ENCODE measurements around the gene SNRNP40.
"Not testable (repeated sequence)": the region's sequence is repeated elsewhere in the genome, so short reads cannot be mapped to it uniquely, and the experiment has no call there.

The SNRNP40 gene

GRCh38 chr1:31273619-31274018 is 23.0 kb downstream of the SNRNP40 start:
- DNase-seq, result no peak

DNA sequence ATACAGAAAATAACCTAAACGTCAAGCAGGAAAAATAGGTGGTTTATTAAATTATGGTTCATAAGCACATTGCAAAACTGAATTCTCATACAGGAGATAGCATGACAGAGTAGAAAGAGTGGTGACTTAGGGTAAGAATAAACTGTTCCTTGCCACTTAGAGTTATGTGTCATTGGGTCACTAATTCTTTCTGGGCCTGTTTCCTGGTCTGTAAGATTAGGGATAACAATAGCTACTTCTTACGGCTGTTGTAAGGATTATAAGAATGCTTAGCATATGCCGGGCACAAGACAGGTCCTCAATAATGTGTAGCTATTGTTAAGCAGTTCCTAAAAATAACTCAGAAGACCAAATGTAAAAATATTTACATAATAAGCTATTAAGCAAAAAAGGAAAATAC is 24.2 kb downstream of the SNRNP40 start:
- DNase-seq, result no peak

DNA sequence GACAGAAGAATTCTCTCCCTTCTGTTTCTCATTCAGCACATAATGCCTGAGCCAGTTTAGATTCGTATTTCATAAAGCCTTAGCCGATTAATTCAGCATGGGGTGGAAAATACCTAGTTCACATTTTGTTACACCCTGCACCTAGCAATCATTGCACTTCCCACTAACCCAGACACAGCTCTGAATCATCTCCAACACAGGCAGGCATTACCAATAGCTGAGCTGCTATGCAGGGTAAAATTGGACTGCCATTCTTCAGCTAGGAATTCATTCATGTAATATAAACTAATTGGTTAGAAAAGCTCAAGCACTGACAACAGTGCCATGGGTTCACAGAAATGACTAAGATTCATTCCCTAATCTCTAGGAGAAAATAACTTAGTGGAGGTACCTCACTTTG is 30.0 kb downstream of the SNRNP40 start:
- no peak for DNase-seq

- no peak for DNase-seq
Observed at GRCh38 chr1:31264790-31265386, 31.7 kb downstream of the SNRNP40 start.

- DNase-seq, result no peak
Observed at GRCh38 chr1:31263408-31263807, 33.2 kb downstream of the SNRNP40 start.

DNA sequence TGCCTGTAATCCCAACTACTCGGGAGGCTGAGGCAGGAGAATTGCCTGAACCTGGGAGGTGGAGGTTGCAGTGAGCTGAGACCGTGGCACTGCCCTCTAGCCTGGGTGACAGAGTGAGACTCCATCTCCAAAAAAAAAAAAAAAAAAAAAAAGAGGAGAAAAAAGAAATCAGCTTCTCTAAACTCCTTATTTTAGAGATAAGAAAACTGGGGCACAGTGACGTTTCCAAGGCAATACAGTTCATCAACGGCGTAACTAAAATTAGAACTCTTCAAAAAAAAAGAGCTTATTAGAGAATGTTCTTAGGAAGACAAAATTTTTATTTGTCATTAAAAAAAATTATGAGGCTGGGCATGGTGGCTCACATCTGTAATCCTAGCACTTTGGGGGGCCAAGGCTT is 34.2 kb downstream of the SNRNP40 start:
- not testable (repeated sequence) for DNase-seq

- DNase-seq, result no peak
Observed at GRCh38 chr1:31261916-31262315, 34.7 kb downstream of the SNRNP40 start.

GRCh38 chr1:31259746-31260145 is 36.8 kb downstream of the SNRNP40 start:
- no peak for DNase-seq

GRCh38 chr1:31258581-31258980 is 38.0 kb downstream of the SNRNP40 start:
- DNase-seq, result no peak

DNA sequence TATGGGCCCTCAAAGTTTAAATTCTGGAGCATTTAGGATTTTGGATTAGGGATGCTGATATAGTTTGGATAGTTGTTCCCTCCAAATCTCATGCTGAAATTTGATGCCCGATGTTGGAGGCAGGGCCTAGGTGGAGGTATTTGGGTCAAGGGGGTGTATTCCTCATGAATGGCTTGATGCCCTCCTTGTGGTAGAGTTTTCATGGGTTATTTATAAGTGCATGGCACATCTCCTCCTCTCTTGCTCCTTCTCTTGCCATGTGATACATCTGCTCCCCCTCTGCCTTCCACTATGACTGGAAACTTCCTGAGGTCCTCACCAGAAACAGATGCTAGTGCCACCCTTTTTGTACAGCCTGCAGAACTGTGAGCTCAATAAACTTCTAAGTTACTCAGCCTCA is 39.4 kb downstream of the SNRNP40 start:
- no peak for DNase-seq

DNA sequence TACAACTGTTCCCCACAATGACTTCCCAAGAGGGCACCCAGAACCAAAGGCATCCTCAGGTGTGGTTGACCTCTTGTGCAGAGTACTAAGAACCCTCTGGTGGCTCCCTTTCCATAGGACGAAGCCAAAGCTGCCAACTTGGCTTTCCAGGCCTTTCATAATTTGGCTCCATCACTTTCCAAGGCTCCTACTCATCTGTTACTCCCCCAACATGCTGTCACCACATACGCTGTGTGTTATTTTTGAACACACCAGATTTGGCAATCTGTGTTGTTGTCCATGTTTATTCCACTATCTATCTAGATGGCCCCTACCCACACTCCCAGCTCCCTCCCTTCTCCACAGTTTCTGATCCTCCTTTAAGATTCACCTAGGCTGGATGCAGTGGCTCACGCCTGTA is 46.7 kb downstream of the SNRNP40 start:
- no peak for DNase-seq

DNA sequence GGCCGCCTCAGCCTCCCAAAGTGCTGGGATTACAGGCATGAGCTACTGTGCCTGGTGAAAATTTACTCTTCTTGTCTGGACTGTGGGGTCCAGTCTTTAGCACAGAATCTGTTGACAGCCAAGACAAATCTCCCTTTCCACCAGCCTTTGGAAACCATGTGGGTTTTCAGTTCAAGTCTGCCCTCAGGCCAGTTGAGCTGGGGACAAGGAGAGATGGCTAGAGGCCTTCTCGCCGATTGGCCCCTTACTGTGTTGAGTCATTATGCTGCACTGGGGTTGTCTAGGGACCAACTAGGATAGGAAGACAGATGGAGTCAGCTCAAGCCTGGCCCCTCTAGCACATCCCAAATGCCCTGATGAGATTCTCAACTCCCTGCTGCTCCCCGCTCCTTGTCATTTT is 48.3 kb downstream of the SNRNP40 start:
- no peak for DNase-seq

GRCh38 chr1:31244326-31244725 is 52.3 kb downstream of the SNRNP40 start:
- DNase-seq, result no peak

GRCh38 chr1:31243501-31244286 is 52.9 kb downstream of the SNRNP40 start:
- DNase-seq, result no peak

DNA sequence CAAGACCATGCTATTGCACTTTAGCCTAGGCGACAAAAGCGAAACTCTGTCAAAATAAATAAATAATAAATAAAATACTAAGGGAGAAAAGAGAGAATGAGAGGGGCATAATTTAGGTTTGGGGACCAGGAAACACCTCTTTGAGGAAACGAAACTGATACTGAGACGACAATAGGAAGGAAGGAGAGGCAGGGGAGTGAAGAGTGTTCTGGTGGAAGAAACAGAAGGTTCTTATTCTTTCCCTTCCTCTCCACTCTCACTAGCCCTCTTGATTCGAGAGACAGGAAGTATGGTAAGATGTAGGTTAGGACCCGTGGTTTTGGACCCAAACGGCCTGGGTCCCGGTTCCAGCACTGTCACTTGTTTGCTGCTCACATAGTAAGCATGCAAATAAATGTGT is 55.3 kb downstream of the SNRNP40 start:
- no peak for DNase-seq

DNA sequence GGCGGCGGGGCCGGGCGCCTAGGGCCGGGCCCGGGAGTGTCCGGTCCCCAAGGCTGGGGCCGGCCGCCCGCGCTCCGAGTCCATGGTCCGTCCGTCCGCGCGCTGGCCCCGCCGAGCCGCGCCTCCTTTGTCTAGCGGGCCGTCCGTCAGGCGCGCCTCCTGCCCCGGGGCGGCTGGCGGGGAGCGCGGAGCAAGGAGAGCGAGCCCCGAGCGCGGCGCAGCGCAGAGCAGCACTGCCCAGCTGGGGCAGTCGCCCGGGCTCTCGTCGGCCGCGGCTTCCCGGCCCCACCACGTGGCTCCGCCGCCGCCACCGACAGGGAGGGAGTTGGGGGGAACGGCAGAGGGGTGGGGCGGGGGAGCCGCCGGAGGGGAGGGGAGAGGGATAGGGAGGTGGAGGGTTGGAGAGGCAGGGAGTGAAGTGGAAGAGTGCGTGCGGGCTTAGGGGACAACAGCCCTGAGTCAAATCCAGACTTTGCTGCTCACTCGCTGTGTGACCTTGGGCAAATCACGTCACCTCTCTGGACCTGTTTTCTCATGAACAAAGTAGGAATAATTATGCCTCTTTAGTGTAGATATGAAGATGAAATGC is 56.8 kb downstream of the SNRNP40 start, which contains the start of gene NKAIN1:
Gene NKAIN1, minus strand, starts transcription at position 235 of the 589 bp plus-strand sequence. CDS start 340 bp downstream, outside the sequence.
- peak; percentile 61 for DNase-seq

GRCh38 chr1:31238986-31239613 is 57.5 kb downstream of the SNRNP40 start:
- DNase-seq, result peak; percentile 60

- no peak for DNase-seq
Observed at GRCh38 chr1:31238612-31238985, 58.0 kb downstream of the SNRNP40 start.

- no peak for DNase-seq
Observed at GRCh38 chr1:31234870-31235269, 61.7 kb downstream of the SNRNP40 start.

DNA sequence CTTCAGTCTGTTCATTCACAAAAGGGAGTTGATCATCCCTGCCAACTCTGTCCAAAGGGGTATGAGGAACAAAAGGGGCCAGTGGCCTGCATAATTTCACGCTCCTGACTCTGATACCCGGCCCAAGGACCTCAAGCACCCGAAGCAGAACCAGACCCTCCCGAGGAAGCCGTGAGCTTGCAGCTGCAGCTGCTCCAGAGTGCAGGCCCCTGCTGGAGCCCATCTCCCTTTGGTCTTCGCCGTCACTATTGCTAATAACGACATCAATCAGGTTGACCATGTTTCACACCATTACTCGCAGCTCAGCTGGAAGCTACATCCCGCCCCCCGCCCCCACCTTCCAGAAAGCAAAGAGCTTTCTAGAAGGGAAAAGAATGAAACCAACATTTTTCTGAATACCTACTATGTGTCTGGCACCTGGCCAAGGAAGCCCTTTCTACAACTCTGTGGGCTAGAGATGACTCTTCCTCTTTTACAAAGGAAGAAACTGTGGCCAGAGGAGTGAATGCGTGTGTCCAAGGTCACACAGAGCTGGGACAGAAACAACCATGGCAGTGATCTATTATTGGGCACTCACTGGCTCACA is 62.4 kb downstream of the SNRNP40 start:
- DNase-seq, result no peak

DNA sequence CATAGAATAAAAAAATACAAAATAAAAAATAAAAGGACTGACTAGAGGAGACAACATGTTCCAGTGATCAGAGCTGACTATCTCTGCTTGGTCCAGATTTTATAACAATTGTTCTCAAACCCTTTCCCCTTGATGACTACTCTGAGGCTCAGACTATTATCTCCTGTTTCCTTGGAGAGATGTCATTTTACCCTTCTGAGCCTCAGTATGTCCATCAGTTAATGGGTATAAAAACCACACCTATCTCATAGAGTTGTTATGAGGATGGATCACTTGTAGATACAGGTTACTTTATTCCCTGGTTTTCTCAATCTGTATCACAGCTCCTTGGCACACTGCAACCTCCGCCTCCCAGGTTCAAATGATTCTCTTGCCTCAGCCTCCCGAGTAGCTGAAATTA is 63.9 kb downstream of the SNRNP40 start:
- no peak for DNase-seq

DNA sequence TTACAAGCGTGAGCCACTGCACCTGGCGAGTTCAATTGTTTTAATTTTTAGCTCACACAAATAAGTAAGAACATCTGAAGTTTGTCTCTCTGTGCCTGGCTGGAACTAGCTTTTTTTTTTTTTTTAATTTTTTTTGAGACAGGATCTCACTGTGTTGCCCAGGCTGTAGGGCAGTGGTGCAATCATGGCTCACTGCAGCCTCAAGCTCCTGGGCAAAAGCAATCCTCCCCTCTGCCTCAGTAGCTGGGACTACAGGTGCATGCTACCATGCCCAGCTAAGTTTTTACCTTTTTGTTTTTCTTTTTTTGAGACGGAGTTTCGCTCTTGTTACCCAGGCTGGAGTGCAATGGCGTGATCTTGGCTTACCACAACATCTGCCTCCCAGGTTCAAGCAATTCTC is 64.8 kb downstream of the SNRNP40 start:
- DNase-seq, result no peak

DNA sequence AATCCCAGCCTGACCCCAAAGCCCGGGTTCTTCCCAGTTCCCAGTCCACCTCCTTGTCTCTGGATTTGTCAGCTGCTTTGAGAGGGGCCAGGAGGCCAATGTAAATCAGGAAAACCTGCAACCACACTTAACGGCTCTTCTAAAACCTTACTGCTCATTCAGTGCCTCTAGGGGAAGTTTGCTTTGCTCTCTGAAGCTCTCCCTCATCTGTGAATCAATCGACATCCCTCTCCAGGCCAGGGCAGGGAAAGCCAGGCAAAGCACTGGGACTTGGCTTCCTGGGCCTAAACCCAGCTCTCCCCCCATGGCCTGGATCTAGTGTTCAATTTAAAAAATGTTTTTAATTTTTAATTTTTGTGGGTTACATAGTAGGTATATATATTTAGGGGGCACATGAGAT is 66.2 kb downstream of the SNRNP40 start:
- DNase-seq, result no peak

Data from right forelimb (tissue), 1 donor.